Heart right ventricle (tissue), 16 donors: ENCODE data around the gene ZNF337. TPM values are rescaled to one million over a fixed set of nuclear protein-coding genes. Genes with fewer than 3 reads are reported as not detected.
A peak's percentile ranks its signal among the peaks of the same experiment; 100 is the strongest.

Experiments used
- ATAC-seq, 8 donors: fragments of 200-7000 bp; cut with Tn5 transposase; one replicate each; pipeline ENCODE4 v1.9.1; 2020; ENCODE audit warnings: mild to moderate bottlenecking in 8 of 8, moderate library complexity in 8 of 8, moderate number of reproducible peaks in 1 of 8
- DNase-seq, 2 donors: peaks; one replicate each; pipeline ENCODE4 v3.0.0-alpha.2; 2020
- H3K27ac ChIP-seq, 10 donors: fragments of 200-600 bp; sonication (generic) in 2 of 10; one replicate each; pipeline versions ENCODE4 v1.5.0 to v1.8.0; 2020 to 2022; ENCODE audit warnings: mild to moderate bottlenecking in 3 of 10
- H3K27me3 ChIP-seq, 7 donors: fragments of 200-600 bp; one replicate each; pipeline ENCODE4 v1.8.0; 2021 to 2022; ENCODE audit warnings: mild to moderate bottlenecking in 2 of 7
- H3K36me3 ChIP-seq, 9 donors: fragments of 200-600 bp; sonication (generic) in 1 of 9; one replicate each; pipeline versions ENCODE4 v1.5.0 to v1.8.0; 2020 to 2022; ENCODE audit warnings: mild to moderate bottlenecking in 2 of 9
- H3K4me1 ChIP-seq, 9 donors: fragments of 200-600 bp; sonication (generic) in 1 of 9; one replicate each; pipeline versions ENCODE4 v1.5.0 to v1.8.0; 2020 to 2022; ENCODE audit warnings: mild to moderate bottlenecking in 4 of 9
- H3K4me3 ChIP-seq, 10 donors: fragments of 200-600 bp; sonication (generic) in 2 of 10; one replicate each; pipeline versions ENCODE4 v1.5.0 to v1.8.0; 2020 to 2022; ENCODE audit warnings: mild to moderate bottlenecking in 7 of 10, moderate library complexity in 2 of 10
- H3K9me3 ChIP-seq, 11 donors: fragments of 200-600 bp in 10 of 11; sonication (generic) in 2 of 11; one replicate each; pipeline versions ENCODE4 v1.5.0 to v1.8.0; 2013 to 2022; ENCODE audit warnings: mild to moderate bottlenecking in 2 of 11, control low read depth in 1 of 11, moderate library complexity in 1 of 11
- CTCF ChIP-seq, 9 donors: fragments of 200-600 bp; sonication (generic) in 2 of 9; IDR thresholded peaks; one replicate each; pipeline versions ENCODE4 v1.5.0 to v1.8.0; 2021 to 2022; ENCODE audit warnings: antibody characterized with exemption in 9 of 9, mild to moderate bottlenecking in 5 of 9, moderate library complexity in 1 of 9
- WGBS, 2 donors: extraction: QIAGEN DNeasy Blood & Tissue Kit; methylation state at CpG; one replicate each; pipeline ENCODE4 v1.1.7; 2013; ENCODE audit warnings: inconsistent platforms in 1 of 2; 5-methylcytosine and 5-hydroxymethylcytosine counted together
- intact Hi-C, 10 donors: fragments of 100-400 bp; cut with DNase I; formaldehyde crosslinking; loops; one replicate each; pipeline versions ENCODE4 v1.11.1 to v1.14.2; 2022
- polyA plus RNA-seq, 2 donors: library from polyadenylated mRNA; stranded (reverse); fragments of 200-250 nt; gene quantifications; one replicate each; pipeline ENCODE4 v1.2.3, GENCODE V29; 2013
- total RNA-seq, 10 donors: library from RNA; stranded (reverse); fragmentation: NEBNext Ultra II Directional in 3 of 10; extraction: Animal tissue kit (Norgen Biotek cat#: 25700) in 3 of 10; gene quantifications; one replicate each; pipeline versions ENCODE4 v1.2.1 to v1.2.4, GENCODE V29; 2021 to 2023
- donor health status: Arrhythmogenic right ventricular cardiomyopathy.
- donor health status: ischemic (EF 13 %, LVEDD 7.1; RV severe dilation, severe dysfunction).
- donor health status: healthy with polysubstance abuse.
- donor health status: DM: no; HTN: yes; CAD: no.
- donor health status: DM: no; HTN: no; CAD: no.
- donor health status: ischemic (EF 25% LVEDD 6.9; RV normal size, moderate dysfunction).
- donor health status: ischemic (EF 25% LVEDD 5.7; RV mildly dilated, moderate dysfunction).
- donor health status: healthy.
- donor health status: DM: yes; HTN: yes; CAD: no.
- donor health status: Ischemic cardiomyopathy.
- donor health status: ischemic (EF 35%, LVEDD 5.7; RV mildly dilated, moderate dysfunction).
- donor health status: nonischemic (EF 11% LVEDD 7.7; RV severe dilation, severe dysfunction).
- donor health status: DM: yes; HTN: yes; CAD: no.
- donor health status: PGD.
- donor health status: ischemic (EF 29% LVEDD 5.4; RV normal size, mild dysfunction).
- donor health status: nonischemic (EF 23%, LVEDD 6.1; RV moderate dilation, normal function).

Gene ZNF337
- total and polyA plus RNA-seq, 12 donors = 5.4 to 17.1 (median 7.4) TPM

GRCh38 chr20:25699914-25700313 lies 3.3 kb upstream of the ZNF337 start:
- intact Hi-C loops = loop anchor here in 3 of 10 donors (5.0 kb wide), 1 partner anchor 78 kb away; the partner anchor contains the start of gene NANP (in 3 of the 3)
- DNase-seq (no peak), ATAC-seq (no peak)
- Histone ChIP-seq H3K4me3 (no peak overlapping the region), H3K27ac (no peak overlapping the region), H3K36me3 (no peaks in the 10 kb centered on the region), H3K4me1 (peaks cover 0 to 22% (median 16%) of the 10 kb centered on the region in 9 donors), H3K9me3 (peaks cover 0 to 33% (median 11%) of the 10 kb centered on the region in 11 donors), H3K27me3 (no peaks in the 10 kb centered on the region)
- no peak for TF ChIP-seq CTCF (IDR thresholded peaks at IDR 0.05)
- WGBS, 2 donors = 40 to 63% methylated on average over 1 of the region's 1 CpG

GRCh38 chr20:25697132-25697446 lies 436 bp upstream of the ZNF337 start:
- TF ChIP-seq CTCF (IDR thresholded peaks at IDR 0.05) = no peak
- WGBS, 2 donors = 0 to 4% methylated on average over 3 of the region's 3 CpGs
- H3K4me3 ChIP-seq = peak overlapping the region; percentile 75 to 99 (median 90)
- peaks cover 0 to 5% (median 0%) of the 10 kb centered on the region in 9 donors for H3K36me3 ChIP-seq
- no peak for DNase-seq
- peak overlapping the region in 9 of 10 donors; percentile 57 to 96 (median 93) for H3K27ac ChIP-seq
- peaks cover 0 to 32% (median 11%) of the 10 kb centered on the region in 11 donors for H3K9me3 ChIP-seq
- H3K27me3 ChIP-seq = no peaks in the 10 kb centered on the region
- intact Hi-C loops = loop anchor here in 4 of 10 donors (2.0 to 5.0 kb wide), 2 partner anchors 54 to 75 kb away; partner anchors contain the start of gene NANP (in 3 of the 4)
- no peak for ATAC-seq
- H3K4me1 ChIP-seq = peaks cover 0 to 25% (median 16%) of the 10 kb centered on the region in 9 donors

GRCh38 chr20:25695532-25696370 lies 902 bp downstream of the ZNF337 start:
- no peak for TF ChIP-seq CTCF (IDR thresholded peaks at IDR 0.05)
- 14 to 15% methylated on average over 30 of the region's 30 CpGs for WGBS, 2 donors
- Histone ChIP-seq H3K36me3 (peaks cover 0 to 16% (median 0%) of the 10 kb centered on the region in 9 donors), H3K27ac (peak overlapping the region; percentile 78 to 96 (median 92)), H3K4me3 (peak overlapping the region; percentile 75 to 99 (median 90)), H3K9me3 (peaks cover 0 to 20% (median 11%) of the 10 kb centered on the region in 11 donors), H3K4me1 (peaks cover 0 to 25% (median 16%) of the 10 kb centered on the region in 9 donors), H3K27me3 (no peaks in the 10 kb centered on the region)
- intact Hi-C loops = loop anchor here in 4 of 10 donors (2.0 to 5.0 kb wide), 2 partner anchors 55 to 73 kb away; partner anchors contain the start of gene NANP (in 3 of the 4)
- ATAC-seq (peak in 6 of 8 donors; percentile 2 to 27 (median 6)), DNase-seq (peak in 1 of 2 donors; percentile 30)

GRCh38 chr20:25692499-25692898 lies 4.2 kb downstream of the ZNF337 start:
- Histone ChIP-seq H3K27me3 (no peaks in the 10 kb centered on the region), H3K4me3 (no peak overlapping the region), H3K27ac (no peak overlapping the region), H3K4me1 (peaks cover 0 to 17% (median 13%) of the 10 kb centered on the region in 9 donors), H3K9me3 (no peaks in the 10 kb centered on the region), H3K36me3 (peaks cover 0 to 25% (median 0%) of the 10 kb centered on the region in 9 donors)
- no peak for DNase-seq
- ATAC-seq = no peak
- whole genome bisulfite sequencing, 2 donors = 72 to 75% methylated on average over 2 of the region's 2 CpGs
- peak in 1 of 9 donors; percentile 52 for TF ChIP-seq CTCF (IDR thresholded peaks at IDR 0.05)
- intact Hi-C loops = loop anchor here in 1 of 10 donors (5.0 kb wide), 1 partner anchor 55 kb away; no protein-coding TSS in a partner anchor
